ENCODE measurements around the gene AEN. TPM values are rescaled to one million over a fixed set of nuclear protein-coding genes. Genes with fewer than 3 reads are reported as not detected.

Gene AEN
- total RNA-seq, 6 experiments from 2014 or later = 4.5 to 18.7 (median 7.3) TPM

GRCh38 chr15:88650556-88650955 lies 29.4 kb downstream of the AEN start:
- Histone ChIP-seq H3K4me1 (peaks cover 0 to 26% (median 13%) of the 10 kb centered on the region in 4 donors), H3K27me3 (no peaks in the 10 kb centered on the region), H3K9me3 (no peaks in the 10 kb centered on the region), H3K27ac (no peak overlapping the region), H3K4me3 (no peak overlapping the region), H3K36me3 (no peaks in the 10 kb centered on the region)
- intact Hi-C loops (cut with DNase I) = no loop called here
- DNase-seq (peak in 1 of 3 donors; percentile 42), ATAC-seq (no peak)
- TF ChIP-seq POLR2A (IDR thresholded peaks at IDR 0.05) (no peak), CTCF (IDR thresholded peaks at IDR 0.05) (no peak)
- 90% methylated on average over 2 of the region's 12 CpGs for WGBS (ENCODE audit: insufficient coverage, low coverage, low lambda C conversion rate, missing lambda C conversion rate)

GRCh38 chr15:88651136-88651732 lies 30.1 kb downstream of the AEN start:
- H3K9me3 ChIP-seq = no peaks in the 10 kb centered on the region
- H3K4me3 ChIP-seq = no peak overlapping the region
- 91% methylated on average over 7 of the region's 7 CpGs for WGBS (ENCODE audit: insufficient coverage, low coverage, low lambda C conversion rate, missing lambda C conversion rate)
- H3K4me1 ChIP-seq = peaks cover 0 to 26% (median 13%) of the 10 kb centered on the region in 4 donors
- DNase-seq = peak in 1 of 3 donors; percentile 23
- no peaks in the 10 kb centered on the region for H3K36me3 ChIP-seq
- no peaks in the 10 kb centered on the region for H3K27me3 ChIP-seq
- TF ChIP-seq CTCF (IDR thresholded peaks at IDR 0.05) (no peak), POLR2A (IDR thresholded peaks at IDR 0.05) (no peak)
- ATAC-seq = no peak
- no peak overlapping the region for H3K27ac ChIP-seq
- intact Hi-C loops (cut with DNase I) = no loop called here

- intact Hi-C loops (cut with DNase I) = no loop called here
- H3K27me3 ChIP-seq = no peaks in the 10 kb centered on the region
- WGBS (ENCODE audit: insufficient coverage, low coverage, low lambda C conversion rate, missing lambda C conversion rate) = 100% methylated on average over 1 of the region's 9 CpGs
These were observed 30.8 kb downstream of the AEN start for GRCh38 chr15:88651971-88652370.

GRCh38 chr15:88652456-88653199 lies 31.5 kb downstream of the AEN start:
- Histone ChIP-seq H3K27me3 (no peaks in the 10 kb centered on the region), H3K4me1 (peaks cover 0 to 19% (median 10%) of the 10 kb centered on the region in 4 donors), H3K27ac (no peak overlapping the region), H3K36me3 (no peaks in the 10 kb centered on the region), H3K4me3 (no peak overlapping the region), H3K9me3 (no peaks in the 10 kb centered on the region)
- intact Hi-C loops (cut with DNase I) = no loop called here
- DNase-seq = peak in 1 of 3 donors; percentile 37
- ATAC-seq = no peak
- TF ChIP-seq POLR2A (IDR thresholded peaks at IDR 0.05) (no peak), CTCF (IDR thresholded peaks at IDR 0.05) (no peak)
- 69% methylated on average over 8 of the region's 8 CpGs for WGBS (ENCODE audit: insufficient coverage, low coverage, low lambda C conversion rate, missing lambda C conversion rate)

More at GRCh38 chr15:88651971-88652370, 30.8 kb downstream of the AEN start:
- TF ChIP-seq CTCF (IDR thresholded peaks at IDR 0.05) = no peak
- TF ChIP-seq POLR2A (IDR thresholded peaks at IDR 0.05) = no peak
- Histone ChIP-seq H3K36me3 (no peaks in the 10 kb centered on the region), H3K9me3 (no peaks in the 10 kb centered on the region), H3K27ac (no peak overlapping the region), H3K4me1 (peaks cover 0 to 26% (median 13%) of the 10 kb centered on the region in 4 donors), H3K4me3 (no peak overlapping the region)
- no peak for ATAC-seq
- peak in 1 of 3 donors; percentile 49 for DNase-seq

Data from right lobe of liver (tissue), 6 donors.